Stomach (tissue), 9 donors: ENCODE measurements around the gene ALOX15B. TPM values are rescaled to one million over a fixed set of nuclear protein-coding genes. Genes with fewer than 3 reads are reported as not detected.

Source experiments
- DNase-seq, 2 donors: peaks; one replicate each; pipeline versions ENCODE4 v3.0.0 to v3.0.0-alpha.2; 2013 to 2019
- H3K27ac ChIP-seq, 5 donors: fragments of 200-600 bp in 4 of 5; sonication (generic) in 4 of 5; one replicate each; pipeline ENCODE4 v1.5.1; 2013 to 2019; ENCODE audit warnings: mild to moderate bottlenecking in 1 of 5, moderate library complexity in 1 of 5
- H3K27me3 ChIP-seq, 3 donors: fragments of 200-600 bp; sonication (generic); one replicate each; pipeline ENCODE4 v1.5.1; 2017 to 2019; ENCODE audit warnings: mixed run types in 1 of 3
- H3K36me3 ChIP-seq, 4 donors: fragments of 200-600 bp; sonication (generic); 1 replicate in 3 of 4; 2 replicates in 1 of 4; pipeline ENCODE4 v1.5.1; 2016 to 2019
- H3K4me1 ChIP-seq, 4 donors: fragments of 200-600 bp; sonication (generic); one replicate each; pipeline ENCODE4 v1.5.1; 2016 to 2019
- H3K4me3 ChIP-seq, 4 donors: fragments of 200-600 bp; sonication (generic) in 3 of 4; one replicate each; pipeline ENCODE4 v1.5.1; 2016 to 2019; ENCODE audit warnings: mild to moderate bottlenecking in 1 of 4
- H3K9me3 ChIP-seq, 4 donors: fragments of 200-600 bp; sonication (generic); one replicate each; pipeline ENCODE4 v1.5.1; 2016 to 2019
- EP300 ChIP-seq: sonication (generic); formaldehyde crosslinking; IDR thresholded peaks from one replicate; pipeline ENCODE4 v1.6.1; 2017; ENCODE audit warnings: antibody characterized with exemption
- POLR2A ChIP-seq, 4 donors: fragments of 450-650 bp; IDR thresholded peaks; one replicate each; pipeline ENCODE4 v1.6.1; 2016; ENCODE audit warnings: antibody characterized with exemption in 4 of 4, control low read depth in 2 of 4, mild to moderate bottlenecking in 1 of 4, moderate library complexity in 1 of 4
- POLR2AphosphoS5 ChIP-seq, 3 donors: sonication (generic); formaldehyde crosslinking; IDR thresholded peaks; one replicate each; pipeline ENCODE4 v1.6.1; 2016; ENCODE audit warnings: antibody characterized with exemption in 3 of 3
- WGBS, 5 donors: extraction: QIAGEN DNeasy Blood & Tissue Kit in 3 of 5; methylation state at CpG; one replicate each; pipeline versions ENCODE4 v1.1.5 to v1.1.7; 2013 to 2018; 5-methylcytosine and 5-hydroxymethylcytosine counted together
- intact Hi-C: fragments of 100-400 bp; cut with DNase I; formaldehyde crosslinking; loops from one replicate; pipeline ENCODE4 v1.15.1; 2023; ENCODE audit warnings: low total_unique reads
- polyA plus RNA-seq, 3 donors: library from polyadenylated mRNA; stranded (reverse); fragments of 200-250 nt; gene quantifications; one replicate each; pipeline ENCODE4 v1.2.3, GENCODE V29; 2013
- total RNA-seq, 5 donors: library from RNA; depleted of rRNA; stranded (reverse); fragments of >200 nt; gene quantifications; one replicate each; pipeline versions ENCODE4 v1.1.0 to v1.2.3, GENCODE V29; 2014 to 2016
- TF ChIP-seq, protein P1 (sequence below), 7 experiments: fragments of 450-650 bp in 4 of 7; fragments of 200-600 bp in 3 of 7; sonication (generic) in 3 of 7; IDR thresholded peaks; one replicate each; pipeline ENCODE4 v1.5.1; 2016 to 2019; ENCODE audit warnings: antibody characterized with exemption in 7 of 7, control low read depth in 2 of 7, mild to moderate bottlenecking in 1 of 7
- donor health status: healthy with polysubstance abuse.
- donor health status: Bipolar disorder and iron deficiency.
- donor health status: healthy.

The ALOX15B gene
- total and polyA plus RNA-seq, 8 donors = 1.5 to 10.5 (median 2.9) TPM; not detected in 1

DNA sequence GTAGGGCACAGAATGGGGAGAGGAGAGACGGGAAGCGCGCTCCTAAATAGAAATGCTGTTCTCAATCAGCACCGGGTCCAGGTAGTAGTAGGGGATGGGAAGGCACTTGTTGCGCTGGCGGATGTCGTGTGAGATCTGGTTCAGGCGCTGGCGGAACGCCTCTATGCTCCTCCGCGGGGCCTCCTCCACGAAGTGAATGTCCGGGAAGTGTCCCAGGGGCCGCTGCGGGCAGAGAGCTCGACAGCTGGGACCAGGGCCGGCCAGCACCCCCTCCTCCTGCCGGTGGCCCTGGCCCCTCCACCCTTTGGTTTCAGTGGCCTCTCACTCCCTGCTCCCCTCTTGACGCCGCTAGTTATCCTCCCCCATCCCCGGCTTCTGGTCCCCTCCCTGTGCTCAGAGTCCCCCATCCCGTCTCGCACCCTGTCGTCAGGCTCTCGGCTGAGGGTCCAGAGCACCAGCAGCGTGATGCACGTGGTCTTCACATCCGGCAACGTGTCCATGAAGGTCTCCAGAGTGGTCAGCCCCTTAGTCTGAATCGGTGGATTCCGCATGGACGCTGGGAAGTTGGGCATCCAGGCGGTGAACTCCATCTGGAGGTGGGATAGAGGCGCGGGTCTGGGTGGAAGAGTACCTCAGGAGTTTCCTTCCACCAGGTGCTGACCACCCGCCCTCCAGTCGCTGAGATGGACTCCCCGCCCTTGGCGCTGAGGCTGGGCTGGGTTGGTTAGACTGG, 34.0 kb downstream of the ALOX15B start:
- H3K27ac ChIP-seq = no peak overlapping the region
- peaks cover 32 to 39% (median 37%) of the 10 kb centered on the region in 4 donors for H3K4me1 ChIP-seq
- TF ChIP-seq EP300 (no peak), POLR2AphosphoS5 (IDR thresholded peaks at IDR 0.05) (no peak)
- peaks cover 17 to 78% (median 66%) of the 10 kb centered on the region in 3 donors for H3K27me3 ChIP-seq
- intact Hi-C loops = no loop called here
- DNase-seq = peak in 1 of 2 donors; percentile 54
- no peaks in the 10 kb centered on the region for H3K9me3 ChIP-seq
- peak overlapping the region in 3 of 4 donors; percentile 6 to 33 (median 17) for H3K4me3 ChIP-seq
- WGBS, 5 donors = 4 to 6% (median 4%) methylated on average over 34 to 40 of the region's 40 CpGs
- no peaks in the 10 kb centered on the region for H3K36me3 ChIP-seq

GRCh38 chr17:8073627-8074484, 35.0 kb downstream of the ALOX15B start:
- H3K27ac ChIP-seq = no peak overlapping the region
- WGBS, 5 donors = 4 to 10% (median 5%) methylated on average over 14 to 28 of the region's 28 CpGs
- intact Hi-C loops = no loop called here

GRCh38 chr17:8074554-8074953, 35.7 kb downstream of the ALOX15B start:
- intact Hi-C loops = no loop called here
- no peak overlapping the region for H3K4me3 ChIP-seq
- peaks cover 23 to 32% (median 31%) of the 10 kb centered on the region in 4 donors for H3K4me1 ChIP-seq
- TF ChIP-seq POLR2A (IDR thresholded peaks at IDR 0.05) (no peak), EP300 (no peak), POLR2AphosphoS5 (IDR thresholded peaks at IDR 0.05) (no peak)
- TF ChIP-seq, protein P1, sequence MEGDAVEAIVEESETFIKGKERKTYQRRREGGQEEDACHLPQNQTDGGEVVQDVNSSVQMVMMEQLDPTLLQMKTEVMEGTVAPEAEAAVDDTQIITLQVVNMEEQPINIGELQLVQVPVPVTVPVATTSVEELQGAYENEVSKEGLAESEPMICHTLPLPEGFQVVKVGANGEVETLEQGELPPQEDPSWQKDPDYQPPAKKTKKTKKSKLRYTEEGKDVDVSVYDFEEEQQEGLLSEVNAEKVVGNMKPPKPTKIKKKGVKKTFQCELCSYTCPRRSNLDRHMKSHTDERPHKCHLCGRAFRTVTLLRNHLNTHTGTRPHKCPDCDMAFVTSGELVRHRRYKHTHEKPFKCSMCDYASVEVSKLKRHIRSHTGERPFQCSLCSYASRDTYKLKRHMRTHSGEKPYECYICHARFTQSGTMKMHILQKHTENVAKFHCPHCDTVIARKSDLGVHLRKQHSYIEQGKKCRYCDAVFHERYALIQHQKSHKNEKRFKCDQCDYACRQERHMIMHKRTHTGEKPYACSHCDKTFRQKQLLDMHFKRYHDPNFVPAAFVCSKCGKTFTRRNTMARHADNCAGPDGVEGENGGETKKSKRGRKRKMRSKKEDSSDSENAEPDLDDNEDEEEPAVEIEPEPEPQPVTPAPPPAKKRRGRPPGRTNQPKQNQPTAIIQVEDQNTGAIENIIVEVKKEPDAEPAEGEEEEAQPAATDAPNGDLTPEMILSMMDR (IDR thresholded peaks at IDR 0.05) = no peak
- no peaks in the 10 kb centered on the region for H3K9me3 ChIP-seq
- H3K27me3 ChIP-seq = peaks cover 17 to 93% (median 80%) of the 10 kb centered on the region in 3 donors
- H3K36me3 ChIP-seq = no peaks in the 10 kb centered on the region
- no peak overlapping the region for H3K27ac ChIP-seq
- no peak for DNase-seq
- WGBS, 5 donors = 42 to 48% (median 48%) methylated on average over 7 of the region's 7 CpGs

More at GRCh38 chr17:8073627-8074484, 35.0 kb downstream of the ALOX15B start:
- H3K4me3 ChIP-seq = peak overlapping the region in 2 of 4 donors; percentile 6 to 33
- peaks cover 25 to 33% (median 31%) of the 10 kb centered on the region in 4 donors for H3K4me1 ChIP-seq
- DNase-seq = peak; percentile 81 to 90
- no peaks in the 10 kb centered on the region for H3K36me3 ChIP-seq
- H3K27me3 ChIP-seq = peaks cover 17 to 86% (median 73%) of the 10 kb centered on the region in 3 donors
- H3K9me3 ChIP-seq = no peaks in the 10 kb centered on the region
- TF ChIP-seq, protein P1 (IDR thresholded peaks at IDR 0.05) = peak in 5 of 7 experiments; percentile 55 to 87 (median 79)
- TF ChIP-seq EP300 = no peak
- no peak for TF ChIP-seq POLR2AphosphoS5 (IDR thresholded peaks at IDR 0.05)
- TF ChIP-seq POLR2A (IDR thresholded peaks at IDR 0.05) = no peak

DNA sequence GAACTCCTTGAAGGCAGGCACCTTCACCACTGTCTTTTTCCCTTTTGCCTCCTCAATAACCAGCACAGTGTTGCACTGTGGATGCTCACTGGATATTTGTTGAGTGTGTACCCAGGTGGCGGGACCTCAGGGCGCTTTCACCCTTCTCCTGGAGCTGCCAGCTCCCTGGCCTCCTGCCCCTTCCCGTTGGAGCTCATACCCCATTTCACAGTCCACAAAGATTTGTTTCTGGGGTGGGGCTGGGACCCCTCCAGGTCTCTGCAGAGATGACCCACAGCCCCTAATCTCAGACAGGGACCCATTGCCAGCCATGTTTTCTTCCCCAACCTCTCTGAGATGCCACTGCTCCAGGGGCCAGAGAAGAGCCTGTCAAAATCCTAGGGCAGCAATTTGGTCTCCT, 36.2 kb downstream of the ALOX15B start:
- no peaks in the 10 kb centered on the region for H3K9me3 ChIP-seq
- H3K4me3 ChIP-seq = no peak overlapping the region
- intact Hi-C loops = no loop called here
- 75 to 97% (median 84%) methylated on average over 3 of the region's 3 CpGs for WGBS, 5 donors
- H3K27me3 ChIP-seq = peaks cover 17 to 99% (median 83%) of the 10 kb centered on the region in 3 donors
- no peak for DNase-seq
- H3K27ac ChIP-seq = no peak overlapping the region
- TF ChIP-seq, protein P1 (IDR thresholded peaks at IDR 0.05) = no peak
- no peak for TF ChIP-seq POLR2A (IDR thresholded peaks at IDR 0.05)
- no peak for TF ChIP-seq EP300
- no peak for TF ChIP-seq POLR2AphosphoS5 (IDR thresholded peaks at IDR 0.05)
- H3K36me3 ChIP-seq = no peaks in the 10 kb centered on the region
- peaks cover 28 to 35% (median 33%) of the 10 kb centered on the region in 4 donors for H3K4me1 ChIP-seq
